HG03565 (cell line): ENCODE measurements around the gene CDADC1.
A peak's percentile ranks its signal among the peaks of the same experiment; 100 is the strongest.

Source experiments
- ATAC-seq: cut with Tn5 transposase; IDR thresholded peaks from one replicate; pipeline ENCODE4 v1.9.1; 2021; ENCODE audit warnings: mild to moderate bottlenecking, moderate library complexity; ENCODE audit not compliant: unreplicated experiment

Gene CDADC1

DNA sequence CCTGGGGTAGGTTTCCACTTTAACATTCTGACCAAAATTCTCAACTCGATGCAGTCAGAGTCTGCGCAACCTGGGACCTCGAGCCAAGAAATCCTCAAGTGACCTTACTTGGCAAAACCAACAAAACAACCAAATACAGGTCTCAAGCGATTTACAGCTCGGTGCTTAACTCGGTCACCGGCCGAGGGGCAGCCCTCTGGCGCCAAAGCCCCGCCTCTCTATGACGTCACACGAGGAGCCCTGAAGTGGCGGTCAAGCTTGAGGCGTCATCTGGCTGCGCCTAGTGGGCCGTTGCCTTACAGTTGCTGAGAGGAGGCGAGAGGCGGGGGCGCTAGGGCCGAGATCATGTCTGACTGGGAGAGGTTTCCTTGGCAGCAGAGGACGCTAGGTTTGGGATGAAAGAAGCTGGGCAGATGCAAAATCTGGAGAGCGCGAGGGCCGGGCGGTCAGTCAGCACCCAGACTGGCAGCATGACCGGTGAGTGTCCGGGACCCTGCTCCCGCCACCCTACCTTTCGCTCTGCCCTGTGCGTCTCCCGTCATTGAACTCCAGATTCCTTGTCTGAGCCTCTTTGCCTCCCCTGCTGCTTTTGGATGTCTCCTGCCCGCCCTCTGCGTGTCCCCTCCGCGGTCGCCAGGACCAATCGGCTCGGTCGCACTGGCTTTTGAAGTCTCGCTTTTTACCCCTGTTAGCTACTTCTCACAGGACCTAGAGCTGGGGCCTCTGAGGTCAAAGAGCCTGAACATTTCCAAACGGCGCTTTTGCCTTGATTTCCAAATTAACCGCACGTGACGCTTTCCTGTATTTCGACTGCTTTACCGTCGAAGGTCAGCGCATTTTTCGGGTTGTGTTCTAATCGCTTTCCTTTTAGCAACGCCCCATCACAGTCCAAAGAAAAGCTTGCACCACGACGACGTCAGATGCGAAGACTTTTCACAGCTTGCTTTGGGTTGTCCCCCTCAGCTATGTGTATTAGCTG is at the start of gene CDADC1:
TSS of gene CDADC1 (plus strand) at position 283 of the 979 bp plus-strand sequence. CDS start at position 396, 113 bp downstream.
- peak; percentile 89 for ATAC-seq

GRCh38 chr13:49206641-49207040 is 41.1 kb upstream of the CDADC1 start:
- ATAC-seq, result no peak

DNA sequence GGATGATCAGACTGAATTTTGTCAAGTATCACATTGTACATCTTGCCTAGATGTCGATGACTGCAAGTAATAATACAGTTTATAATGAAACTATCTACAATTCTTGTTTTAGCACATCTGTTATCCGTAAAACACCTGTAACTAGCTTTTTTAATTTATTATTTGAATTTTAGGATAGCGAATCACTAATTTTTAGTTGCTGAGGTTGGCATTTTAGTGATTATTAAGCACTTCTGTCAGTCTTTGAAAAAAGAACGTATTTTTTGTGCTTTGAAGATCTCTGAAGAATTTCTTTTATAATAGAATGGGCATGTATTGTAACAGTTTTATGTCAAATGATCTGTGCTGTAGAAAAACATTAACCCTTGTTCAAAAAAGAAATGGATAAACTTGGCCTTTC is 39.1 kb upstream of the CDADC1 start:
- ATAC-seq, result no peak

DNA sequence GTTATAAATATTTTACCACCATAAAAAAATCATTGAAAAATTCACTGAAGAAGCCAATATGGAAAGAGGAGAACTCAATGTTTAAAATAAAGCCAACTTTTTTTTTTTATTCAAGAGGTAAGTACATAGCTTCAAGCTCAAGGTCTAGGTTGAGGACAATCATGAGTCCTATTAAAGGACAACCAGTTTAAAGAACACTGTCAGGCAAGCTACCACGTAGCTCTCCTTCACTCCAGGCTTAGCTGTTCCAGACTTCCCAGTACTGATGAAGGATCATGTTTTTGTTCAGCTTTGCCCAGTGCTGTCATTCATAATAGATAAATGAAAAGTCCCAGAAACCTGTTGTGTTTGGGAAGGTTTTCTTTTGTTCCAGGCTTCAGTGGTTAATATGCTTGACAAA is 37.6 kb upstream of the CDADC1 start:
- no peak for ATAC-seq

GRCh38 chr13:49210669-49211068 is 37.1 kb upstream of the CDADC1 start:
- ATAC-seq, result no peak

DNA sequence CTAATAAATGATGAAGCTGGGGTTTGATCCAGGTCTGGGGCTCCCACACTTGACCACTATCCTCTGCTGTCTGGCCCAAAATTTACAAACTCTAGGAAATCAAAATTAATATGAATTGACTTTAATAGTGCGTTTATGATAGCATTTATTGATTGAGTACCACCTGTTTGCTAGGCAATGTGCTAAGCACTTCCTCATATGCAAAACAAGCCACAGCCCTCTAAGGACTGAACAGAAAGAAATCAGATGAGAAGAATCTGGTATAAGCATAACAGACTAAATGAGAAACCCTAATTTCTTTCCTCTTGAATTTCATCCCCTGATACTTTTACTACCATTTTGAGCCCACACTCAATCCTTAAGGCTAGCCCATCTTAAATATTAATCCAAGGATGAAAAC is 34.2 kb upstream of the CDADC1 start:
- ATAC-seq, result no peak

DNA sequence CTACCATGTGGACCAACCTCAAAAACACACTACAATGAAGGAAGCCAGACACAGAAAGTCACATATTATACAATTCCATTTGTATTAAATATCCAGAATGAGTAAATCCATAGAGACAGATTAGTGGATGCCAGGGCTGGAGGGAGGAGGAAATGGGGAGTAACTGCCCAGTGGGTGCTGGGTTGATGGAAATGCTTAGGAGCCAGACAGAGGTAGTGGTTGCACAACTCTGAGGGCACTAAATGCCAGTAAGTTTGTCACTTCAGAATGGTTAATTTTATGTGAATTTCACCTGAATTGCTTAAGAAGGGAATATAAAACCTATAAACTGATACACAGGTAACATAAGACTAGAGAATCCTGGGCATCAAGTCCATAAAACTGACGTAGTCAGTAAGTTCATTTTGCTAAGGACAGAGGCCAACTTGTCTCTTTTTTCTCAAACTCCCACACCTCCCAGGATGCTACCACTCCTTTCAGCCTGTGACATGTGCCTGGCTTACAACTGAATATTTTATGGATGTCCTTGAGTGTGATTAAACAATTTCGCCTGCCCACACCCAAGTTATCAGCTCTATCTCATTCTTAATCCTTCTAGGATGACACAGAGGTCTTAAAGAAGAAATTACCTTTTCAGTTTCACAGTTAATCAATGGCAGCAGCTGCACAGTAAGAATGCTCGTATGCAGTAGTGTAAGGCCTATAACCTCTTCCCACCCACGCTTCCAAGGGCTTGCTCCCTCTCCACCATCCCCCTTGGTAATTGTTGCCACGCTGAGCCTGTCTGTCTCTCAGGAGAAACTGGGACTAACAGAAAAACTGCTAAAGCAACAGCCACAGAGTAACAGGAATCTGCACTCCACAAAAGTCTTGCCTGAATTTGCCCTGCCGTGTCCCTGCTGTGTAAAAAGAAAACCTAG is 33.5 kb upstream of the CDADC1 start:
- no peak for ATAC-seq

- peak; percentile 67 for ATAC-seq
These were observed 32.8 kb upstream of the CDADC1 start for GRCh38 chr13:49214917-49215376.

DNA sequence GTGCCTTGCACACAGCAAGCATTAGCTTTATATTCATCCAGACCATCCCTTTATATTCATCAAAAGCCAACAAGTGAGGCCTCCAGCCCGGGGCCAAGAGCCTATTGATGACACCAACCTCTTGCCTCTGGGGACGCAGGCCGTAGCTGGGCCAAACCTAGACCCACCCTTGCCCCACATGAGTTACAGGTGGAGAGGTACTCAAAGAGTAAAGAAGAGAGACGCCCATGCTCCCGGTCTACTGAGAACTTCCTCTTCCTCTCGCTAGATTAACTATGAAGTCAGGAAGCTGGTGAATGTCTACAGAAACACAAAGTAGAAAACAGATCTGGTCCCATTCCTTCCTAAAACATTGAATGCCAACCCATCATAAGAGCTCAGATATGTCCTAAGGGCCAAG is 31.4 kb upstream of the CDADC1 start:
- ATAC-seq, result no peak

DNA sequence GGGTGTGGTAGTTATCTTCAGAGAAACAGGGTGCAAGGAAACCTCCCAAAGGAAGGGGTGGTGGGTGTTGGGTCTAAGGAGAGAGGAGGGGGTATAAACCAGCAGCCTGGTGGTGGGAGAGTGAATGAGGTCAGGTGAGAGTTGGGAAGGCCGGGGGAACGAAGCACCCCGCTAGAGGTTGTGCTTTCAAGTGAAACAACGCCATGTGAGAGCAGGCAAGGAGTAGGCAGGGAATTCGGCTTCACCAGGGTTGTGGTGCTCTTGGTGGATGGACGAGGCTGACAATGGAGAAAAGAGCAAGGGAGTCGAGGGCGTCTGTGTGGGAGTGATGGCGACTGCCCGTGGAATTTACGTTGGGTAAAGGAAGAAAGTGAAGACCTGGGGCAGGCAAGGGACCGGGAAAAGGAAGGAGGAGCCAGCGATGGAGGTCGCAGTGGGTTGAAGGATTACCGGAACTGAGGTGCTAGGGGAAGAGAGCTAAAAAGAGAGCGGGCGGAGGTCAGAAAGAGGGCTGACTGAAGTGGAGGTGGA is 29.7 kb upstream of the CDADC1 start:
- no peak for ATAC-seq

GRCh38 chr13:49218493-49219051 is 29.2 kb upstream of the CDADC1 start:
- no peak for ATAC-seq

- no peak for ATAC-seq
These were observed 28.1 kb upstream of the CDADC1 start for GRCh38 chr13:49219647-49220035.

DNA sequence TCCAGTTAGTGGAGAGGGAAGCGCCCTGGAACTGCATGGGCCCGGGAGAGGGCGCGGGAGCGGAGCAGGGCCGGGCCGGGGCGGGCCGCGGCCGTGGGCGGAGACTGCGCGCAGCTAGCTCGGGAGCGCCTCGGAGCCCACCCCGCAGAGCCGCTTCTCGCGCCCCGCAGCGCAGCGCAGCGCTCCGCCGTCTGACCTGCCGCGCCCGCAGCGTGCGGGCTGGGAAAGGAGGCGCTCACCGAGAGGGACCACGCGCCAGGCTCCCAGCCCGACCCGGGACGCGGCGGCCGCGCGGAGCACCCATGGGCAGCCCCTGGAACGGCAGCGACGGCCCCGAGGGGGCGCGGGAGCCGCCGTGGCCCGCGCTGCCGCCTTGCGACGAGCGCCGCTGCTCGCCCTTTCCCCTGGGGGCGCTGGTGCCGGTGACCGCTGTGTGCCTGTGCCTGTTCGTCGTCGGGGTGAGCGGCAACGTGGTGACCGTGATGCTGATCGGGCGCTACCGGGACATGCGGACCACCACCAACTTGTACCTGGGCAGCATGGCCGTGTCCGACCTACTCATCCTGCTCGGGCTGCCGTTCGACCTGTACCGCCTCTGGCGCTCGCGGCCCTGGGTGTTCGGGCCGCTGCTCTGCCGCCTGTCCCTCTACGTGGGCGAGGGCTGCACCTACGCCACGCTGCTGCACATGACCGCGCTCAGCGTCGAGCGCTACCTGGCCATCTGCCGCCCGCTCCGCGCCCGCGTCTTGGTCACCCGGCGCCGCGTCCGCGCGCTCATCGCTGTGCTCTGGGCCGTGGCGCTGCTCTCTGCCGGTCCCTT is 27.5 kb upstream of the CDADC1 start, which contains the start of gene MLNR:
TSS of gene MLNR (plus strand) at position 303 of the 820 bp plus-strand sequence. CDS start at position 303, 0 bp downstream.
- no peak for ATAC-seq

- ATAC-seq, result no peak
These were observed 26.7 kb upstream of the CDADC1 start for GRCh38 chr13:49220856-49221589.

- ATAC-seq, result no peak
These were observed 26.1 kb upstream of the CDADC1 start for GRCh38 chr13:49221590-49221965.

DNA sequence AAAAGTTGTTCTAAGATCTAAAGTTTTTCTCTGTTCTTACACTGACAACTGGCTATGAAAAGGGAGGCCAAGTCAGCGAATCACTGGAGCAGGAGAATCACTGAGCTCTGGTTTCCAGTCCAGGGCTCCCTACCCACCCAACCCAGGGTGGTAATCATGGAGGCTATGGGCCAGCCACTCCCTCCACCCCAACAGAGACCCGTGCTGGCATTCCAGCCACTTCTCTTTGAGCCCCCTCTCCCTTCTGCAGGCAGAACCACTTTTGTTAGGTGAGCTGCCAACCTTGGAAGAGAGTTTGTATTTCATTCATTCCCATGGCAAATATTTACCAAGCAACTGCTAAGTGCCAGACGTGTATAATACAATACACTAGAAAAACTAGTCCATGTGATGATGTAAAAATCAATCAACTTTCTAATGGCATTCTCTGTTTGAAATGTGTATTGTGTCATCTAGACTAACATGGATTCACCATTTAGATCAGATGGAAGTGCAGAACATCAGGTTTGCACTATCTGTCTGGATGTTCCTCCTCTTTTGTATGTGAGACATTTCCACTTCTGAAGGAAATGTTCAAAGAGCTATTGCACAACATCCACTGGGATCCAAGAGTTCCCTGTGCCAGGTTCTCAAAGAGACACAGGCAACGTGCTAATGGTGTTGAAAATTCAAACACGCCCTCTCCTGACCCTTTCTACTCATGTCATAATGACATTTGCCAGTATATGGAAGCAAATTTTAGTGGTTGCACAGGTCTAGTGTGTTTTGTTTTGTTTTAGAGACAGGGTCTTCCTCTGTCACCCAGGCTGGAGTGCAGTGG is 22.3 kb upstream of the CDADC1 start:
- no peak for ATAC-seq

GRCh38 chr13:49226613-49227012 is 21.1 kb upstream of the CDADC1 start:
- ATAC-seq, result no peak

GRCh38 chr13:49234741-49235140 is 13.0 kb upstream of the CDADC1 start:
- no peak for ATAC-seq
